Activated naive CD4-positive, alpha-beta T cell (primary cell): Measurements from ENCODE around the gene RAB6C.
"Not testable (repeated sequence)": the region's sequence is repeated elsewhere in the genome, so short reads cannot be mapped to it uniquely, and the experiment has no call there.

ENCODE experiments used
- DNase-seq, 4 experiments: peaks; one replicate each; lab custom pipeline; 2025; lab: John Stamatoyannopoulos, UW

The RAB6C gene

DNA sequence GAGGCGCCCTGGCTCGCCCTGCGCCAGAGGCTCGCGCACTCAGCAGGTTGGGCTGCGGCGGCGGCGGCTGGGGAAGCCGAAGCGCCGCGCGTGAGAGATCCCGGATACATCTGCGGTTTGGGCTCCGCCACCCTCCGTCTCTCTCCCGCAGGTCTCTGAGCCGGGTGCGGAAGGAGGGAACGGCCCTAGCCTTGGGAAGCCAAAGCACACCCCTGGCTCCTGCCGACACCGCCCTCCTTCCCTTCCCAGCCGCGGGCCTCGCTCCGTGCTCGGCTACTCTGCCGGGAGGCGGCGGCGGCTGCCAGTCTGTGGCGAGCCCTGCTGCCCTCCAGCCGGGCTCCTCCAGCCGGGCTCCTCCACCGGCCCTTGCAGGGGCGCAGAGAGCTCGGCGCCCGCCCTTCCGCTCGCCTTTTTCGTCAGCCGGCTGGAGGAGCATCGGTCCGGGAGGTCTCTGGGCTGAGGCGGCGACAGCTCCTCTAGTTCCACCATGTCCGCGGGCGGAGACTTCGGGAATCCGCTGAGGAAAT, at the start of gene RAB6C:
Gene RAB6C (plus strand): TSS at position 38 of the 527 bp plus-strand sequence. CDS start 450 bp downstream, at position 488.
- not testable (repeated sequence) for DNase-seq

DNA sequence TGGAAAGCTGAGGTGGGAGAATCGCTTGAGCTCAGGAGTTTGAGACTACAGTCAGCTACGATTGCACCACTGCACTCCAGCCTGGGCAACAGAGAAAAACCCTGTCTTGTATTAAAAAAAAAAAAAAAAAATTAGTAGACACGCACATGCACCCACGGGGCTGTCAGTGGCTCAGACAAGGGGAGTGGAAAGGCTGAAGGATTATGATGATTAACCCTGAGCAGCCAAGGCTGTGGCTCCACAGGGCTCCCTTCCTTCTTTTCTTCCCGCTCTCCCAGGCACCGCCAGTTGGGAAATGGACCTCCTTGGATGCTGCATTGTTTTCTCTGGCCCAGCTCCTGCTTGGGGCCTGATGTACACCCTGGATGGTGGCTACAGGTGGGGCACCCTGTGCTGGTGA, 49.0 kb upstream of the RAB6C start:
- DNase-seq = no peak

DNA sequence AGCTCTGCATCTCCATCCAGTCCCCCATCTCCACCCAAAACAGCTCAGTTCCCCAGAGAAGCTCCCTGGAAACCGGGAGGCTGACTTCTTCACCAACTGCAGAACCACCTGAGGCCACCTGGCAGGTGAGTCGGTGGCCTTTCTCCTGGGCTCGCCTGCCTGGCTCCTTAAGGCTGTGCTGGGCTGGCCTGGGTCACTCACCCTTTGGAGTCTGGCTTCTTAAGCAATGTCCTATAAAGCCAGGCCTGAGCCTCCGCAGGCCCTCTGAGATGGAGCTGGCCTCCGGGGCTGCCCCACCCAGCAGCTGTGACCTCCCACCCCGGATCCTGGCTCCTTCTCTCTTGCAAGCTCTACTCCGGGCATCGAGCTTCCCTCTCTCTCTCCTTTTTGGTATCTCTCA, 46.1 kb upstream of the RAB6C start:
- DNase-seq = not testable (repeated sequence)

DNA sequence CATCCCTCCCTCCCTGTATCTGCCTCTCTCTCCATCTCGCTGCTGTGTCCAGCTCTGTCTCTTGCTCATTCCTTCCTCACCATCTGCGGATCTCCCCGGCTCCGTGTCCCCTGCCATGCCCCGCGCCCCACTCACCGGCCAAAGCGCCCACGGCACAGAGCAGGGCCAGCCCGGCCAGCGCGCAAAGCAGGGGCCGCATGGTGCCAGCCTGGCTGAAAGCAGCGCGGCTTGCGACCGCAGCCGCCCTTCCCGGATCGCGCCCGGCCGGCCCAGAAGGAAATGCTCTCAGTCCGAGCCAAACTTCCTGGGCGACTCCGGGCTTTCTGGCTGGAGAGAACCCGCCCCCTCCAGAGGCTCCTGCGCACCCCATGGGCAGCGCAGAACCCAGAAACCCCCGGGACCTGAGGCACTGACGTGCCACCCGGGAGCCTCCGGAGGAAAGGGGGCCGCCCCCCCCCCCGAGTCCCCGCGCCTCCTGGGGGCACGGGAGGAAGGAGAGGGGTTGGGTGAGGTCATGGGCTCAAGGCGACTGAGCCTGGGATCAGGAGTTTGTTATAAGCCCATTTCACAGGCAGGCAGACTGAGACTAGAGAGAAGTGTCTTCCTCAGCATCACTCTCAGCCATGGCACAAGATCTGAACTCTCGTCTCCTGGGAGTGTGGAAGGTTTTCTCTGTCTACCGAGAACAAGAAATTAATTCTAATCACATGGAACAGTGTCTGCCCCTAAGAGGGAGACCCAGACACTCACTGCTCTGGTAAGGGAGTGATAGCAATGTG, 45.2 kb upstream of the RAB6C start:
- no peak for DNase-seq

DNA sequence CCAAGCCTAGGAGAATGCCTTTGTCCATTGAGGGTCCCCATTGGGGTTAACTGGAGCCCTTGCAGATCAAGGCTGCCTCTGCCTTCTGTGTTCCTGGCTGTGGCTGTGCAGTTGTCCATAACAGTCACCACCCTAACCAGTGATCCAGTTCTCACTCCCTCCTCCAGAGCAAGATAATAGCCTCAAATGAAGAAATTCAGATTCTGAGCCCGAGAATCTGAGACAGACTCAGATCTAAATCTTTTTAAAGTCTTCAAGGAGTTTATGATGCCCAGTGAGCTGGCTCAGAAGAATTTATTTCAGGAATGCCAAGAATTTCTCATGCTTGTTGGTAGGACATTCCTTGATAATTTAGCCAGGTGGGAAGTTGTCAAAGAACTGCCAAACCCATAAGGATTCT, 44.3 kb upstream of the RAB6C start:
- DNase-seq = no peak

DNA sequence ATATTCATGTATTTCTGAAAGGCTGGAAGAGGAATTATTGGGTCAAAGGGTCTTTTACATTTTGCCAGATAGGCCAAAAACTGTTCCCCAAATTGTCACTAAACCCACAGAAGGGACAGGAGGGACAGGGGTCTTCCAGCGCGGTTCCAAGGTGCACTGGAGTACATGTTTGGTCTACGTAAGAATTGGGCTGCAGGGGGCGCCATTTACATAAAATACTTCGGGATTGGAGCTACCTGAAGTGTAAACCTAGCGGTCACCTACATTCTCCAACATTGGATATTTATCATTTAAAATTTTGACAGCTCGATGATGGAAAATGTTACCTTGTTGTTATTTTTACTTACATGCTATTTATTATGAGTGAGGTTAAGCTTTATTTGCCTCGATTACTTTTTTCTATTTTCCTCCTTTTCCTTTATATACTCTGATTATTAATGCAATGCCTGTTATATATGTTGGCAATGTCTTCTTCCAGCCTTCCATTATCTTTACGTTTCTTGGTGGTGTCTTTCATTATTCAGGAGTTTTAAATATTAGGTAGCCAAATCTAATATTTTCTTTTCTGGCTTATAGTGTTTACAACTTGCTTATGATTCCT, 43.0 kb upstream of the RAB6C start:
- peak in 3 of 4 experiments; percentile 13 to 30 (median 18) for DNase-seq

DNA sequence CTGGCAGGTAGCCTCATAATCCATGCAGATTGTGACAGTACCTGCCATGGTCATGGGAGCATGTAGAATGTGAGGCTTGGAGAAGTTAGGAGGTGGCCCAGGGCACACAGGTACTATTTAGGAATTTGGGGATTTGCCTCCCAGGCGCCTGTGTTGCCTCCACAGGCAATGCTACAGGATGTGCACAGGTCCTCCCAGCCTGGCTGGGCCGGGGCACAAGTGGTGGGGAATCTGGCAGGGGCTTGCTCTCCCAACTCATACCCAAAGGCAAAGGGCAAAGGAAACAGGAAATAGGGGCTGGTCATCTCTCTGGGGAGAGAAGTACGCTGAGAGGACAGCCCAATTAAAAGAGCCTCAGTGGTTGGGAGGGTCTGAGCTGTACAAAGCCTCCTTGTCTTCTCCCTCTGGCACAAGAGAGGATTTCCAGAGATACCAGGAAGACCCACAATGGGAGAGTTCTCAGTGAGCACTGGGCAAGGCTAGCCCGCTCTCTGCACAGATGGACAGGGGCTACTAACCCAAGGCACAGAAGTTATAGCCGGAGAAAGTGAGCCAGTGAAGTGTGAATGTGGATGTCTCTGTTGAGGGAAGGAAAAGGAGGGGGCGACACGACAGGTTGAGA, 40.5 kb upstream of the RAB6C start:
- not testable (repeated sequence) for DNase-seq

DNA sequence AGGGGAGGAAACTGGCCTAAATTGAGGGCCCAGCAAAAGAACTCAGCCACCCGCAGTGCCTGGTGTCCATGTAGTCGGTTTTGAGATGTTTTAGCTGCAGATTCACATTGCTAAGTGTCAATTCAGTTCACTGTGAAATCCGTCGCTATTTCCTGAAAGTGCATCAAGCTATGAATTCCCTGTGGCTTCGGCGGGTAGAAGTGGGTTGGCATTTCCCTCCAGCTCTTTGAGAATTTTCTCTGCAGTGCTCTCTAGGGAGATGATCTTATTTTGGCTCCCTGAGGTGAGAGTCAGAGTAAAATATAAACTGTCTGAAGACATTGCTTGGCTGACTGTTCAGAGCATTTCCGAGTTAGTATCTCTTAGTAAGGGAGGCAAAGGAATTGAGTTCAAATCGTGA, 36.0 kb upstream of the RAB6C start:
- DNase-seq = not testable (repeated sequence)

DNA sequence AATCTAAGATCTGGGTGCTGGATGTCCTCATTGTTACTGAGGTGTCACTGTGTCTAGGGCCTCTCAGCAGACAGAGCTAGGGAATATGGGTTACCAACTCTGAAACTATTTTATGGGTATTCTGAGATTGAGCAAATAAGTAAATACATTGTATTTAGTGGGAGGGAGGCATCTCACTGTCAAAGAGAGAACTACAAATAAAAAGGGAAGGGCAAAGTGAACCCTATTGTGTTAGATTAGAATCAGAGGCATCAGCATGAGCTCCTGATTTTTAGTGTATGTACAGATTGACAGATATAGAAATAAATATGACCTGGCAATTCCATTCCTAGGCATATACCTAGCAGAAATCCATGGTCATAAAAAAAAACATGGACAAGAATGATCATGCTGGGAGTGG, 33.9 kb upstream of the RAB6C start:
- no peak for DNase-seq

DNA sequence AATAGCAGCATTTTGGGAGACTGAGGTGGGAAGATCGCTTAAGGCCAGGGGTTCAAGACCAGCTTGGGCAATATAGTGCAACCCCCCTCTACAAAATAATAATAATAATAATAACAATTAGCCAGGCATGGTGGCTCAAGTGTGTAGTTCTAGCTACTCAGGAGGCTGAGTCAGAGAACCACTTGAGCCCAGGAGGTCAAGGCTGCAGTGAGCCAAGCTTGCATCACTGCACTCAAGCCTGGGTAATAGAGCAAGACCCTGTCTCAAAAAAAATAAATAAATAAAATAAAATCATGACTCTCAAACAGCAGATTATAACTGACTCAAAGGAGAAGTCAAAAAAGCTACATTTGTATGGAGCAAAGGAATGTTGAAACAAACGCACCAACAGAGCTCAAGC, 31.8 kb upstream of the RAB6C start:
- not testable (repeated sequence) for DNase-seq

DNA sequence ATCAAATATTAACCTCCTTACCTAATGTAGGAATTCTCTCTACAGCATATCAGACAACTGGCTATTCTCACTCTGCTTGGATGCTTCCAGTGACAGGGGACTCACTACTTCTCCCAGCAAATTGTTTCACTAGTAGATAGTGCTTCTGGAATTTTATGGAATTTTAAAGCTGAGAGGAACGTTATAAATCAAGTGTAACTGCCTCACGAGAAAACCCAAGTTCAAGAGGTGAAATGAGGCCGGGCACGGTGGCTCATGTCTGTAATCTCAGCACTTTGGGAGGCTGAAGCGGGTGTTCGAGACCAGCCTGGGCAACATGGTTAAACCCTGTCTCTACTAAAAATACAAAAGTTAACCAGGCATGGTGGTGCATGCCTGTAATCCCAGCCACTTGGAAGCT, 23.3 kb upstream of the RAB6C start:
- not testable (repeated sequence) for DNase-seq

DNA sequence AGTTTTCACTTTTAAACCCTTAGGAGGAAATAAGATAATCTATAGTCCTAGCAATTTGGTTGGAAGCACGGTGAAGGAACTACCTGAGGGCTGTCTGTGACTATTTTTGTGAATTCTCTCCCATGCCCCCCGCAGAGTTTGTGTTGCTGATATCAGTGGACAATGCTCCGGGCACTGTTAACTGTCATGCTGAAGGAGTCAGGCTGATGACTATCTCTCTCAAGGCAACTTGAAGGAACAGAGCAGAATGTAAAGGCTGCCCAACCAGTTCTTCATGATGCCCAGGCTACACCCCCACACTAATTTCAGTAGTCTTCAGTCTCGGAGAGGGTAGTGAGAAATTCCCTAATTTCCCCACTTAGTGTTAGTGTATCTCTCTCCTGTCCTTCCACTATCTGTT, 21.6 kb upstream of the RAB6C start:
- no peak for DNase-seq

DNA sequence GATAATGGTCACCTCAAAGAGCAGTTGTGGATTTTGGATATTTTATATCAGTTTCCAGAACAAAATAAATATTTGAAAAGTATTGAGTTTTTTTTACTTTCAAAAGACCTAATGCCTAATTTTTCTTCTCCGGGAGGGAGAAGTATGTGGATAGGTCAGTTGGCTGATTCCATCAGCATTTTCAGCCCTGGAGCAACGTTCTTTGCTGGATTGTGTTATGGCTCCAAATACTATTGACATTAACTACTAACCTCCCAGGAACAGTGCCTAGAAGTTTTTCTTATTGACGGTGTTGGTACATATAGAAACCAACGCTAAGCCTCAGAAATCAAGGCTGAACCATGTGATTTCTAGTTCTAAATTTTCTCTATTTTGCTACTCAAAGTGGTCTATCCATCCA, 20.7 kb upstream of the RAB6C start:
- DNase-seq = not testable (repeated sequence)

DNA sequence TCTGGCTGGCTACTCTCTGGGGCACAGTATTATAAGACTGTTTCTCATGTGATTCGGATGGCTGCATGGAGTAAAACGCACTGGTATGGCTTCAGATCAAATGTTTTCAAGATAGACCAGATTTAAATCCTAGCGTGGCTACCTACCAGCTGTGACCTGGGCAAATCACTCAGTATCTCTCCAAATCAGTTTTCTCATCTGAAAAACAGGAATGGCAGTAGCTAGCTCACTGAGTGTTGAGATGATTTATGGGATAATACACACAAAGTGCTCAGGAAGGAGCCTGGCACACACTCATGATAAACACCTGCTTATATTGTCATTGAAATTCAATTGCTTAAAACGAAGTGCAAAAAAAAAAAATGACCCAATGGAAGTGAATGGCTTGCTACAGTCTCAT, 10.9 kb upstream of the RAB6C start:
- not testable (repeated sequence) for DNase-seq

DNA sequence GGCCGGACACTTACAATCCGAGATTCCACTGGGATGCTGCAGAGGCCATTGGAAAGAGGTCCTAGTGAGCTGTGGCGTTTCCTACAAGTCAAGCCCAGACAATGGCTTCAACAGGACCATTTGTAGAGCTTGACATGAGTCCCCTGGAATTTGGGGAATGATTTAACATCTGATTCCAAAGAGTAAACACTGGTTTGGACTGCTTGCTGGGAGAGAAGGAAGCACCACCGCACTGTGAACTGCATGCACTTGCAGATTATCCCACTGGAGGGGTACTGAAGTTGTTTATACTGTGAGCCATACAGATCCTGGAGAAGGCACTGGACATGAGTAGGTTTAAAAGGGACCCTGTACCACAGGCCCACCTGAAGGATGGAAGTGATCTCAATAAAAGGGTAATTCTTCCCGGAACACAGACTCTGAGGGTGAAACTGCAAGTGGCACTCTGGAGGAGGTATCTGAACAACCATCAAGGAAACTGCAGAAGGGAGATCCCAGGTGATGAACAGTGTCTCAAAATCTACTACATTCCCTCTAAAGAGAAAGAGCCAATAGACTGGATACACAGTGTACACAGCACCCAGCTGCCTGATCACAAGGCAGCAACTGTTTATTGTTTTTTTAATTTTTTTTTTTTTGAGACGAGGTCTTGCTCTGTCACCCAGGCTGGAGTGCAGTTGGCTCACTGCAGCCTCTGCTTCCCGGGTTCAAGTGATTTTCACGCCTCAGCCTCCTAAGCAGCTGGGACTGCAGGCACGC, 4.3 kb upstream of the RAB6C start:
- no peak for DNase-seq

DNA sequence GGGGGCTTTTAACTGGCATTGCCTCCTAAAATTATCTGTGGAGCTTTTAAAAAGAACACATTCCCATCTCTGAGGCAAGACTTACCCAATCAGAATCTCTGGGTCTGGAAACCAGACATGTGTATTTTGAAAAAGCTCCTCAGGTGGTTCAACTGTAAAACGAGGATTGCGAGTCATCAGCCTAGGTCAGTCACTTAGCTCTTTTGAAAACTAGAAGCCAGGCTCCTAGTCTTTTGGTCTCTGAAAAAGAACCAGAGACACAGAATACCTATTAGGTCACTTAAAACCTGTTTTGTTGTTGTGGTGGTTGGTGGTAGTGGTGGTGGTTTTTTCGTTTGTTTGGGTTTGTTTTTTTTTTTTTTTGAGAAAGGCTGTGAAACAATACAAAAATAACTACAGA, 2.5 kb upstream of the RAB6C start:
- not testable (repeated sequence) for DNase-seq

DNA sequence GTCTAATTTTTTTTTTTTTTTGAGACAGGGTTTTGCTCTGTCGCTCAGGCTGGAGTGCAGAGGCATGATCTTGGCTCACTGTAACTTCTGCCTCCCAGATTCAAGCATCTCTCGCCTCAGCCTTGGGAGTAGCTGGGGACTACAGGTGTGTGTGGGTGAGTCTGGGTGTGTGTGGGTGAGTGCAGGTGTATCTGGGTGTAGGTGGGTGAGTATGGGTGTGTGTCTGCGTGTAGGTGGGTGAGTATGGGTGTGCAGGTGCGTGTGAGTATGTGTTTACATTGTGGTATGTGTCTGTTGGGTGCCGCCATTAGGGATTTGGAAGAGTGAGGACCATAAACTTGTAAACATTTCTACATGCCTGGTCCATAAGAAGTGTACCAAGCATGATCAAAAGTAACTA, 1.5 kb upstream of the RAB6C start:
- no peak for DNase-seq

DNA sequence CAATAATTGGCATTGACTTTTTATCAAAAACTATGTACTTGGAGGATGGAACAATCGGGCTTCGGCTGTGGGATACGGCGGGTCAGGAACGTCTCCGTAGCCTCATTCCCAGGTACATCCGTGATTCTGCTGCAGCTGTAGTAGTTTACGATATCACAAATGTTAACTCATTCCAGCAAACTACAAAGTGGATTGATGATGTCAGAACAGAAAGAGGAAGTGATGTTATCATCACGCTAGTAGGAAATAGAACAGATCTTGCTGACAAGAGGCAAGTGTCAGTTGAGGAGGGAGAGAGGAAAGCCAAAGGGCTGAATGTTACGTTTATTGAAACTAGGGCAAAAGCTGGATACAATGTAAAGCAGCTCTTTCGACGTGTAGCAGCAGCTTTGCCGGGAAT, 780 bp downstream of the RAB6C start:
- DNase-seq = not testable (repeated sequence)

DNA sequence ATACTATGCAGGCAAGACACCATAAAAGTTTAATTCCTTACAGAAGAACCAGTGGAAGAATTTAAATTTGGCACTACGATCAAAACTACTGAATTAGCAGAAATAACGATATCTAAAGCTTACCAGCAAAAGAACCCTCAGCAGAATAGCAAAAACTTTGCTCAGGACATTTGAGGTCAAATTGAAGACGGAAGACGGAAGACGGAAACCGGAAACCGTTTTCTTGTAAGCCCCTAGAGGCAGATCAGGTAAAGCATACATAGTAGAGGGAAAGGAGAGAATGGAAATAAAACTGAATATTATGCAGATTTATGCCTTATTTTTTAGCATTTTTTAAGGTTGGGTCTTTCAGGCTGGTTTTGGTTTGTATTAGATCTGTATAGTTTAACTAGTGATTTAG, 2.2 kb downstream of the RAB6C start:
- DNase-seq = not testable (repeated sequence)

DNA sequence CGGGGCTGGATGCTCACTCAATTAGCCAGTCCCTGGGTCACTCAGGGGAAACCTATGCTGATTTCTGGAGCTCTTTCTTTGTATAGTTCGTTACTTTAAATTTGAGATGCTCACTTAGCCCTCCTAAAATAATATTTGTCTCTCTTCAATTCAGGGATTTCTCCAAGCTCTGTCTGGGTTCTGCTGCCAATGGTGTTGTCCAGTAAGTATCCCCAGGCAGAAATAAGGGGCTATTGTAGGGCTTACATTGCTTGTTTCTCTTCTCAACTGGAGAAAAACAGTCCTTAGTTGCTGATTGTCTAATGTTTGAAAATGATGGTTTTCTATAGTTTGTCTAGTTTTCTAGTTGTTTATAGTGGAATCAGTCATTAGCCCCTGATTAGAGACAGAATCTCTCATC, 5.0 kb downstream of the RAB6C start:
- DNase-seq = no peak

DNA sequence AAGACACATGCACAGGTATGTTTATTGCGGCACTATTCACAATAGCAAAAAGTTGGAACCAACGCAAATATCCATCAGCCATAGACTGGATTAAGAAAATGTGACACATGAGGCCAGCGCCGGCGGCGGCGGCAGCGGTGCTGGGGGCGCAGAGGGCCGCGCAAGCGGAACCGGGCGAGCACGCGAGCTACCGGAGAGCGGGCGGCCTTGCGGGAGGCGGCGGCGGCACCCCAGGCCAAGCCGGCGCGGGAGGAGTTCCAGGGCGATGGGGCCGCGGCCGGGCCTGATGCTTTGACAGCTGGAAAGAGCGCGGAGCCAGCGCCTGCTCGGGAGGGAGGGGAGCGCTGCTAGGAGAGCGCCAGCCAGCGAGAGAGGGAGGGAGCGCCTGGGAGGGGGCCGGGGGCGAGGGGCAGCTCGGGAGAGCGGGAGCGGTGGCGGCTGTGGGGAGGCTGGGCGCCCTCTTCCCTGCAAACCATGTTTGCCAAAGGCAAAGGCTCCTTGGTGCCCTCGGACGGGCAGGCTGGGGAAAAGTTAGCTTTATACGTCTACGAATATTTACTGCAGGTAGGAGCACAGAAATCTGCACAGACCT, 13.0 kb downstream of the RAB6C start:
- not testable (repeated sequence) for DNase-seq

DNA sequence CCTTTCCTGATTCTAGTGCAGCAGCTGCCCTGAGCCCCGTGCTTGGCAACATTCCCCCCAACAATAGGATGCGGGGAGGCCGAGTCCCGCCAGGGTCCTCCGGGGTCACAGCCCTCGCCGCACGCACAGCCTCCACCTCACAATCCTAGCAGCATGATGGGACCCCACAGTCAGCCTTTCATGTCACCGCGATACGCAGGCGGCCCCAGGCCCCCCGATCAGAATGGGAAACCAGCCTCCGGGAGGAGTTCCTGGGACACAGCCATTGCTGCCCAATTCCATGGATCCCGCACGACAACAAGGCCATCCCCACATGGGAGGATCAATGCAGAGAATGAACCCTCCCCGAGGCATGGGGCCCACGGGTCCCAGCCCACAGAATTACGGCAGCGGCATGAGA, 13.7 kb downstream of the RAB6C start:
- not testable (repeated sequence) for DNase-seq
